Right renal pelvis (tissue), 4 donors: ENCODE results near the gene GALNT17. TPM values are rescaled to one million over a fixed set of nuclear protein-coding genes. Genes with fewer than 3 reads are reported as not detected.

Experiments used
- DNase-seq, 4 donors: peaks; one replicate each; pipeline ENCODE4 v3.0.0-alpha.2; 2013; ENCODE audit warnings: low read depth in 4 of 4, low spot score in 3 of 4, missing footprints in 1 of 4
- polyA plus RNA-seq, 4 donors: library from polyadenylated mRNA; unstranded; fragments of 120-200 nt; gene quantifications; one replicate each; pipeline ENCODE4 v1.2.1, GENCODE V29; 2013; ENCODE audit not compliant: insufficient read length in 4 of 4

GALNT17 gene
- 1 to 10 TPM; 3.6 to 6.0 (median 4.4) TPM for polyA plus RNA-seq

GRCh38 chr7:71132127-71132376 lies at the start of gene GALNT17:
Gene GALNT17, plus strand, starts transcription at chr7:71132144.
- DNase-seq, result no peak

- DNase-seq, result no peak
Measured at GRCh38 chr7:71095266-71095860, 36.6 kb upstream of the GALNT17 start.

GRCh38 chr7:71096351-71096750 lies 35.6 kb upstream of the GALNT17 start:
- DNase-seq, result no peak

DNA sequence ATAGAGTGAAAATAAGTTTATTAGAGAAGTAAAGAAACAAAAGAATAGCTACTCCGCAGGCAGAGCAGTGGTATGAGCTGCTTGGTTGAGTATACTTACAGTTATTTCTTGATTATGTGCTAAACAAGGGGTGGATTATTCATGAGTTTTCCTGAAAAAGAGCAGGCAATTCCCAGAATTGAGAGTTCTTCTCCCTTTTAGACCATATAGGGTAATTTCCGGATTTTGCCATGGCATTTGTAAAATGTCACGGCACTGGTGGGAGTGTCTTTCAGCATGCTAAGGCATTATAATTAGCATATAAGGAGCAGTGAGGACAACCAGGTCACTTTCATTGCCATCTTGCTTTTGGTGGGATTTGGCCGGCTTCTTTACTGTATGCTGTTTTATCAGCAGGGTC lies 25.7 kb upstream of the GALNT17 start:
- DNase-seq, result no peak

DNA sequence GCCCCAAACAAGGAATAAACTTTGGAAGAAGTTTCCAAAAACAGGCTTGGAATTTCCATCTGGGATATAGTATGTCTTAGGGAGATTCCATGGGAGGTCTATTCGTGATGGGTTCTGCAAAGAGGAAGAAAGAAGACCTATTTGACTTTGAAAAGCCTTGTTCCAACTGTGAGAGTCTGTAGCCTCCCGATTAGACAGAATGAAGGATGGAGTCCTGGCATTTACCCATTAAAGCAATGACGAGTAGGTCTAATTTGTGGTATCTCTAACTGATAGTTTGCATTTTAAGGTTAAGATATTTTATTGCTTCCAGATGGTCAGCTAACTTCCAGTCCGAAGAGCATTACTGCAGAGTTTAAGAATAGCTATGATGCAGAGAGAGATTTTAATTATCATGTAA lies 19.5 kb upstream of the GALNT17 start:
- DNase-seq, result no peak

- no peak for DNase-seq
Measured at GRCh38 chr7:71120096-71120495, 11.8 kb upstream of the GALNT17 start.

- no peak for DNase-seq
Measured at GRCh38 chr7:71129126-71129525, 2.8 kb upstream of the GALNT17 start.

DNA sequence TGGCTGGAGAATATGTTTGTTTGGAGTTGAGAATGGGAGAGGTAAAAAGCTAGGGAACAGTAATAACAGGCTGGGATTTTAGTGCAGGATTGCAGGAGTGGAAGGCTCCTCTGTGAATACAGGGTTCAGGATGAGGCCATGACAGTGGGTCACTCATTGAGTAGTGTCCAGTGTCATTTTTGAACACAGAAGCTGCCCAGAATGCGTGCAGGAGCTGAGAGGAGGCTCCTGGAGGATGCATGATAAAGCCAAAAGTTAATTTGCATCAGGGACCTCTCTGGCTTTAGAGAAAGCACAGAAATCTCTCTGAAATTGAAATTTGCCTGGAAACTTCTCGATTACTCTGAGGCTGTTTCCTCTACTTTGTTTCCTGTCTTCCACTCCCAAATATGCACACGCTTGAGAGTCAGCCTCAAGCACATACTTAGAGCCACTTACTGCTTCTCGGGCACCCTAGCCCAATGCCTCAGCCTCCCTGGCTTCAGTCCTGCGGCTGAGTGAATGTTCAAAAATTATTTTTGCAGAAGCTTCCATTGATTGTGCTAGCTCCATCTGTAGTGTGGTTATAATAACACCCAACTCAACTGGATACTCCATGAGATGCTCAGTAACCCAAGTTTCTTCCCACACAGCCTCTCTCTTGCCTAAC lies 1.8 kb upstream of the GALNT17 start:
- DNase-seq, result no peak

GRCh38 chr7:71131256-71132126 lies 453 bp upstream of the GALNT17 start:
- peak in 2 of 4 donors; percentile 54 to 56 for DNase-seq

- DNase-seq, result peak in 1 of 4 donors; percentile 29
Measured at GRCh38 chr7:71132377-71133231, 660 bp downstream of the GALNT17 start.

- no peak for DNase-seq
Measured at GRCh38 chr7:71133232-71133622, 1.3 kb downstream of the GALNT17 start.

DNA sequence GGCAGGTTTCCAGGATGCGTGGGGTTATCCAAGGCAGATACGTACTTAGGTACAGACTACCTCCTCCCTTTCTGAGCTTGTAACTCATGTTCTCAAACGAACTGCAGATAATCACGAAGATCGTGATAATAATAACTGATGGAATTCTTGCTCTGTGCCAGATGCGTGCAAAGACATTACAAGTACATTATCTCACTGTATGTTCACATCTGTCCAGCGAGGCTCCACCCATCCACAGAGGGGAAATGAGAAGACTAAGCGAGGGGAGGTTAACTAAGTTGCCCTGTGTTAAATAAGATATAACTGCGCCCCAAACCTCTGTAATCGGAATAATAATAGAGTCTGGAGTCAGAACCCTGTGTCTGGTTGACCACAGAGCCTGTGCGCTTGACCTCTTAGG lies 1.9 kb downstream of the GALNT17 start:
- no peak for DNase-seq

GRCh38 chr7:71135116-71135515 lies 3.2 kb downstream of the GALNT17 start:
- no peak for DNase-seq

DNA sequence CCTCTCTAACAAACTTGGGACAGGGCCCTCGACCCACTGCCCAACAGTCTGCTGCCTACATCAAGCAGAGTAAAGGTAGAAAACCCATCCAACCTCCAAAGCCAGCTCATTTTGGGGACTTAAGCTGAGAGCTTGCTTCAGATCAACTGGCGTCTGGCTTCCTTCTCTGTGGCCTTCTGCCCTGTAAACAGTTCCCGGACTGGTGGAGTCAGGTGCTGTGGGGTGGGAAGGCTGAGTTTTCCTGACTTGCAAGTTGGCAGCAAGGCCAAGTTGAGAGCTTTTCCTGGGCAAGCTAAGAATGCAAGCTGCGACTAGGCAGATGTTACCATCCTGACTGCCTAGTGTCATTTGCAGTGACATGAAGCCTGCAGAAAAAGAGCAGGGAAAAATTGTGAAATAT lies 3.7 kb downstream of the GALNT17 start:
- DNase-seq, result no peak

- no peak for DNase-seq
Measured at GRCh38 chr7:71137479-71137878, 5.5 kb downstream of the GALNT17 start.

GRCh38 chr7:71140264-71140663 lies 8.3 kb downstream of the GALNT17 start:
- no peak for DNase-seq

DNA sequence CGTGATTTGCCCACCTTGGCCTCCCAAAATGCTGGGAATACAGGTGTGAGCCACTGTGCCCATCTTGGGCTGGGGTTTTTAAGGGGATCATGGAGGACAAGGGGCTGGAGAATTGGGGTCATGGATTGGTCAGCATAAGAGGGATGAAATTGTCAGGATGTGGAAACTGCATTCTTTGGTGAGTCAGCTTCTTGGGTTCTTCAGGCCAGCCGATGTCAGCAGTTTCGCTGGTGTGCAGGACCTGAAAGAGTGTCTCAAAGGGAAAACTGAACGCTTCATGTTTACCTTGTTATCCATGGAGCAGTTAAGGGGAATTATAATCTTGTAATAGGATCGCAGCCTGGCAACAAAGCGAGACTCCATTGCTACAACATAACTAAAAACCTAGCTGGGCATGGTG lies 13.0 kb downstream of the GALNT17 start:
- no peak for DNase-seq

GRCh38 chr7:71145906-71146901 lies 14.3 kb downstream of the GALNT17 start:
- peak in 1 of 4 donors; percentile 12 for DNase-seq

GRCh38 chr7:71148098-71148497 lies 16.2 kb downstream of the GALNT17 start:
- DNase-seq, result no peak

DNA sequence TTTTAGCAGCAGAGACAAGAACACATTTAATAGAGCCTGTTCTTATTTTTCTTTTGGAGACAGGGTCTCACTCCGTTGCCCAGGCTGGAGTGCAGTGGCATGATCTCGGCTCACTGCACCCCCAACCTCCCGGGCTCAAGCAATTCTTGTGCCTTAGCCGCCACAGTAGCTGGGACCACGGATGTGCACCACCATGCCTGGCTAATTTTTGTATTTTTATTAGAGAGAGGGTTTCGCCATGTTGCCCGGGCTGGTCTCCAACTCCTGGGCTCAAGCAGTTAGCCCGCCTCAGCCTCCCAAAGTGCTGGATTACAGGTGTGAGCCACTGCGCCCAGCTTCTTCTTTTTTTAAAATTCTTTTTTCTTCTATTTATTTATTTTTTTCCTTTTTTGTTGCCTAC lies 23.3 kb downstream of the GALNT17 start:
- no peak for DNase-seq
